ENCODE measurements around the gene GPR161.
A peak's percentile ranks its signal among the peaks of the same experiment; 100 is the strongest.
"Not testable (repeated sequence)": the region's sequence is repeated elsewhere in the genome, so short reads cannot be mapped to it uniquely, and the experiment has no call there.

Gene GPR161, protein sequence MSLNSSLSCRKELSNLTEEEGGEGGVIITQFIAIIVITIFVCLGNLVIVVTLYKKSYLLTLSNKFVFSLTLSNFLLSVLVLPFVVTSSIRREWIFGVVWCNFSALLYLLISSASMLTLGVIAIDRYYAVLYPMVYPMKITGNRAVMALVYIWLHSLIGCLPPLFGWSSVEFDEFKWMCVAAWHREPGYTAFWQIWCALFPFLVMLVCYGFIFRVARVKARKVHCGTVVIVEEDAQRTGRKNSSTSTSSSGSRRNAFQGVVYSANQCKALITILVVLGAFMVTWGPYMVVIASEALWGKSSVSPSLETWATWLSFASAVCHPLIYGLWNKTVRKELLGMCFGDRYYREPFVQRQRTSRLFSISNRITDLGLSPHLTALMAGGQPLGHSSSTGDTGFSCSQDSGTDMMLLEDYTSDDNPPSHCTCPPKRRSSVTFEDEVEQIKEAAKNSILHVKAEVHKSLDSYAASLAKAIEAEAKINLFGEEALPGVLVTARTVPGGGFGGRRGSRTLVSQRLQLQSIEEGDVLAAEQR

DNA sequence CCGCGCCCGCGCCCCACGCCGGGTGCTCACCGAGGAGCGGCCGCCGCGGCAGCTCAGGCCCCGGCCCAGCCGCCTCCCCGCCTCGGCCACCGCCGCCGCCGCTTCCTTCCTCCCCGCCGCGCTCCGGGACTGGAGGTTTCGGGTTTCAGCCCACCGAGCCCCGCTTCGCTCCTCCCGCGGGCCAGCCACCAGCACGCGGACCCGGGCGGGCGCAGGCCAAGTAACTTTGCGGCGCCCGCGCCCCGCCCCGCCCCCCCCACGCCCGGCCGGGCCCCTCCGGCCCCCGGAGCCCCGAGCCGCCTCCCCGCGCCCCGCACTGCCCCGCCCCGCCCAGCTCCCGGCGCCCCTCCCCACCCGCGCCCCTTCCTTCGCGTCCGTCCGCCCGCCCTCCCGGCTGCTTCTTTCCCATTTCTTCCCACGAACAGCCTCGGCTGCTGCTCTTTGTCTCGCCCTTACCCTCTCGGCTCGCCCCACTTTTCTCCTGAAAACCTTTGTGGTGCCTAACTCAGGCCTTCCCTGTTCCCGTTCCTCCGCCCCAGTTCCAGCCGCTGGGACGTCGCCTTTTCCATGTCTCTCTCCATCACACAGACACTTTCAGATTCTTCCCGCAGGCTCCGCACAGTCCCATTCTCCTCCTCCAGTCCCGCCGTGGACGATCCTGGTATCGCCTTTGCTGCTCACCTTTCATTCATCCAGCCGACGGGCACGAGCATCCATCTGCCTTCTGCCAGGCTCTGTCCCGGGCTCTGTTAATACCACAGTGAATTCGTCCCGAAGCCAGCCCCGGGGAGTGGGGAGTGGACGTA, at the start of gene GPR161:
TSS of gene GPR161 (minus strand) at position 222 of the 806 bp plus-strand sequence. CDS start 32,080 bp downstream, outside the sequence.
- H3K27ac Mint-ChIP-seq: peak within 1 kb of the TSS; percentile 97
- no peaks in the 10 kb centered on the region for H3K36me3 Mint-ChIP-seq
- peaks cover 30% of the 10 kb centered on the region for H3K4me1 Mint-ChIP-seq
- H3K9me3 Mint-ChIP-seq: no peaks in the 10 kb centered on the region
- H3K27me3 Mint-ChIP-seq: peaks cover 22% of the 10 kb centered on the region
- peak within 1 kb of the TSS; percentile 93 for H3K4me3 Mint-ChIP-seq

DNA sequence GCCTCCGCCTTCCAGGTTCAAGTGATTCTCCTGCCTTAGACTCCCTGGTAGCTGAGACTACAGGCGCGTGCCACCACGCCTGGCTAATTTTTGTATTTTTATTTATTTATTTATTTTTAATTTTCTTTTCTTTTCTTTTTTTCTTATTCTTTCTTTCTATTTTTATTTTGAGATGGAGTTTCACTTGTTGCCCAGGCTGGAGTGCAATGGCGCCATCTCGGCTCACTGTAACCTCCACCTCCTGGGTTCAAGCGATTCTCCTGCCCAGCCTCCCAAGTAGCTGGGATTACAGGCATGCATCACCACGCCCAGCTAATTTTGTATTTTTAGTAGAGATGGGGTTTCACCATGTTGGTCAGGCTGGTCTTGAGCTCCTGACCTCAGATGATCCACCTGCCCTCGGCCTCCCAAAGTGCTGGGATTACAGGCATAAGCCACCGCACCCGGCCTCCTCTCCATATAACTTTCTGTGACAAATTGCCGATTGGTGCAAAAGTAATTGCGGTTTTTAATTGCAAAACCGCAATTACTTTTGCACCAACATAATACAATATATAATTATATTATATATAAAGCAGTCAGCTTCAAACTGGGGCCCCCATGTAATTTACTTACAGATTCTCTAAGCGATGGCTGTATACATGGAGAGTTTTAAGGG, 44.5 kb upstream of the GPR161 start:
- H3K4me1 Mint-ChIP-seq: peaks cover 21% of the 10 kb centered on the region
- not testable (repeated sequence) for H3K36me3 Mint-ChIP-seq, H3K27ac Mint-ChIP-seq, H3K27me3 Mint-ChIP-seq, H3K9me3 Mint-ChIP-seq
- peak overlapping the region; percentile 49 for H3K4me3 Mint-ChIP-seq

DNA sequence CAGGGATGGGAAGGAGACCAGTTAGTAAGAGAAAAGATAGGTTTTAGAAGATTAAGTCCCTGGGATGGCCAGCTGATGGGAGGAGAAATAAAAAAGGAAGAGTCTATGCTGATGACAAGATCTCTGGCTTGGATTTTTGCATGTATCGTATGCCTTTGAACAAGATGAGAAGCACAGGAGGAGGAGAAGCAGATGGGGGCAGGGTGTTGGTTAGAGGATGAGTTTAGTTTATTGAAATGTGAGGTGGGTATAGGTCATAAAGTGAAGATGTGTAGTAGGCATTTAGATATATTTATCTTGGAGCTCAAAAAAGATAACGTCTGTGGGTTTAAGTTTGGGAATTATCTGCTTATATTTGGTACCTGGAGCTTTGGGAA, 43.4 kb upstream of the GPR161 start:
- Mint-ChIP-seq H3K9me3 (no peaks in the 10 kb centered on the region), H3K36me3 (no peaks in the 10 kb centered on the region), H3K27ac (no peak overlapping the region), H3K27me3 (no peaks in the 10 kb centered on the region), H3K4me3 (no peak overlapping the region), H3K4me1 (peaks cover 21% of the 10 kb centered on the region)

DNA sequence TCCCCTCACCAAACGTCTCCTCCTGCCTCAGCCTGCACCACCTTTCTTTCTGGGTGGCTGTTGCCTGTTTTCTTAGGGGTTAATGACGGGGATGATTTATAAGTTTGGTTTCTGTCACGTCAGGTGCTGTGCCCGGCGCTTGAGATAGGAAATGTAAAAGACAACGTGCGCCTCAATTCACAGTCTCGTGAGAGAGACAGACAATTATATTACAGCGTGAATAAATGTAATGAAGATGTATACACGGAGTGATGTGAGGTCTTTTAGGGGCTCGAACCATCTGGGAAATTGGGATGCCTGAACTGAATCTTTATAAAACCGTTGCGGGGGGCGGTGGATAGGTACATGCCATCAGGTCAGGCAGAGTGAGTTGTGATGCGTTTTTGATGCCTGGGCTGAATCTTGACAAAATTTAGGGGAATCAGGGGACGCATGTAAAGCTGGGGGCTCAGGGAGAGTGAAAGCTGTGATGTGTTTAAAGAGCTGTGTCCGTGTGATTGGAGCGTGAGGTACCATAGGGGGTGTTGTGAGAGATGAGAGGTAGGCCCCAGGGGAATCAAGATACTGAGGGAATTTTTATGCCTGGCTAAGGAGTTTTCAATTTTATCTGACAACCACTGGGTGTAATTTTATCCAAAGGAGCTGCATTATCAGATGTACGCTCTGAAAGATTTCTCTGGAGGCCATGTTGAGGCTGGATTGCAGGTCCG, 42.9 kb upstream of the GPR161 start:
- Mint-ChIP-seq H3K27me3 (no peaks in the 10 kb centered on the region), H3K4me3 (no peak overlapping the region), H3K27ac (no peak overlapping the region), H3K4me1 (peaks cover 21% of the 10 kb centered on the region), H3K36me3 (no peaks in the 10 kb centered on the region), H3K9me3 (no peaks in the 10 kb centered on the region)

DNA sequence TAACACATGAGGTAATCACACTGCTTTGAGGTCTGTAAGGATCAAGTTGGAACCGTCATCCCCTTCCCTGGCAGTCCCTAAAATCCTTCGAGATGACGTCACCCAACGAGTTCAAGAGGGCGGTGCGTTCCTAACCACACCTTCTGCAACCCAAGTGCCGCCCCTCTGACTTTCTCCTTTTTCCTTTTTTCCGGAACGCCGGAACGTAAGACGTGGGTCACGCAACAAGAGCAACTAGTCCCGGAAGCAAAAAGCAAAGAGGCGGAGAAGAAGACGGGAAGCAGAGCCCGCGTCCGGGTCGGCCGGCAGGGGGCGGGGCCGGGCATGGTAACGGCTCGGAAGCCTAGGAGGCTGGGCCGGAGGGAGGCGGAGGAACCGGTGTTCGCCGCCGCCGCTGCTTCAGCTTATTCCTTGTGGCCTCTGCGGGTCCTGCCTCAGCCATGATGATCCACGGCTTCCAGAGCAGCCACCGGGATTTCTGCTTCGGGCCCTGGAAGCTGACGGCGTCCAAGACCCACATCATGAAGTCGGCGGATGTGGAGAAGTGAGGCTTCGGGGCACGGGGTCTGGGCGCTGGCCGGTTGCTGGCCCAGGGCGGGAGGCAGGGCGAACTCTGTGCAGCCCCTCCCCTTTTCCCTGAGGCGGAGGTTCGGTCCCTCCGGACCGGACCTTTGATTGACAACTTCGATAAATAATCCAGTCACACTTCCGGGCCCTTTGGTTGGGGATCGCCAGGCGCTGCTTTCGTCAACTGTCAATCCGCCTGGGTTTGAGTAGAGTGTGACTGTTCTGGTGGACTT, 42.1 kb upstream of the GPR161 start, which contains the start of gene TIPRL:
TSS of gene TIPRL (plus strand) at position 325 of the 800 bp plus-strand sequence. CDS start at position 441, 116 bp downstream.
- H3K4me3 Mint-ChIP-seq: no peak within 1 kb of the TSS
- peaks cover under 1% of the 10 kb centered on the region for H3K27me3 Mint-ChIP-seq
- H3K4me1 Mint-ChIP-seq: peaks cover 17% of the 10 kb centered on the region
- no peaks in the 10 kb centered on the region for H3K9me3 Mint-ChIP-seq
- H3K27ac Mint-ChIP-seq: no peak within 1 kb of the TSS
- H3K36me3 Mint-ChIP-seq: no peaks in the 10 kb centered on the region

DNA sequence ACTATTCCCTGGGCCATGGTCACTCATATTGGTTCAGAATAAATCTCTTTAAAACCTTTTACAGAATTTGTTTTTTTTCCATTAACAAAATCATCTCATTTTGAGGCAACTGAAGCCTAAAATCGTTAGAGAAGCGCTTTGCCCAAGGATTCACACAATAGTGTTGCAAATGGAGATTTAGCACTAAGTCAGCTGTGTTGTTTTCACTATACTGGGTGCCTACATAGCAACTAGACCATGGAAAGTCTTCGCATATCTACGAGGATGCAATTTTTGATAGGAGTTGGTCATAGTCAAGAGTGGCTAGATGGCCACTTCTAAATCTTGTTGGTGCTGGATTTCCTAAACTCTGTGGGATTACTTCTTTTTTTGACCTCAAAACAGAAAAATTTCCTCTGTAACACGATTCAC, 41.5 kb upstream of the GPR161 start:
- H3K27me3 Mint-ChIP-seq: peaks cover 3% of the 10 kb centered on the region
- H3K4me3 Mint-ChIP-seq: no peak overlapping the region
- H3K27ac Mint-ChIP-seq: no peak overlapping the region
- H3K4me1 Mint-ChIP-seq: peaks cover 11% of the 10 kb centered on the region
- no peaks in the 10 kb centered on the region for H3K9me3 Mint-ChIP-seq
- H3K36me3 Mint-ChIP-seq: no peaks in the 10 kb centered on the region

DNA sequence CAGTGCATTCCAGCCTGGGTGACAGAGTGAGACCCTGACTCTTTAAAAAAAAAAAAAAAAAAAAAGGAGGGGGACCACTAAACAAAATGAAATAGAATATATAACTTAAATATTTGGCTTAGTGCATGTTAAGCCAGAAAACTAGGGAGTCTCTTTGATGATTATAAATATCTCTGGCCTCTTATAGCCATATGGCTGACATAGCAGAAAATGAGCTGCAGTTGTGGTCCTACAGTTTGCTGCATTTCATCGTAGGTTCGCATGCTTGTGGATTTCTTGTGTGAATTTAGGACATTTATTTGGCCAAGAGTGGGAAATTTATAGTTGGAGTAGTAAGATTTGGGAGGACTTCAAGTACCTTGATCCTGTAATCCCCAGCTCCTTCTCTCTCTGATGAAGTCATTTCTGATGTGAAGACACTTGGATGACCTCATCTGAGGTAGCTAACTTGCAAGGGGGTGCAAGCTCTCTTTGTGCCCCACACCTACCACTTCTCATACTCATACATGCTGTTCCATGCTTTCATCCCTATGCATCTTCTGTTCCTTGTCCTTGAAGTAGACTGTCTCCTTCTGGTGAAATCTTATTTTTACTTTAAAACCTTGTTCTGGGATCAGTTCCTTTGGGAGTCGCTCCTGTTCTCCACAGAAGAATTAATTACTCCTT, 35.7 kb upstream of the GPR161 start:
- H3K36me3 Mint-ChIP-seq: no peaks in the 10 kb centered on the region

DNA sequence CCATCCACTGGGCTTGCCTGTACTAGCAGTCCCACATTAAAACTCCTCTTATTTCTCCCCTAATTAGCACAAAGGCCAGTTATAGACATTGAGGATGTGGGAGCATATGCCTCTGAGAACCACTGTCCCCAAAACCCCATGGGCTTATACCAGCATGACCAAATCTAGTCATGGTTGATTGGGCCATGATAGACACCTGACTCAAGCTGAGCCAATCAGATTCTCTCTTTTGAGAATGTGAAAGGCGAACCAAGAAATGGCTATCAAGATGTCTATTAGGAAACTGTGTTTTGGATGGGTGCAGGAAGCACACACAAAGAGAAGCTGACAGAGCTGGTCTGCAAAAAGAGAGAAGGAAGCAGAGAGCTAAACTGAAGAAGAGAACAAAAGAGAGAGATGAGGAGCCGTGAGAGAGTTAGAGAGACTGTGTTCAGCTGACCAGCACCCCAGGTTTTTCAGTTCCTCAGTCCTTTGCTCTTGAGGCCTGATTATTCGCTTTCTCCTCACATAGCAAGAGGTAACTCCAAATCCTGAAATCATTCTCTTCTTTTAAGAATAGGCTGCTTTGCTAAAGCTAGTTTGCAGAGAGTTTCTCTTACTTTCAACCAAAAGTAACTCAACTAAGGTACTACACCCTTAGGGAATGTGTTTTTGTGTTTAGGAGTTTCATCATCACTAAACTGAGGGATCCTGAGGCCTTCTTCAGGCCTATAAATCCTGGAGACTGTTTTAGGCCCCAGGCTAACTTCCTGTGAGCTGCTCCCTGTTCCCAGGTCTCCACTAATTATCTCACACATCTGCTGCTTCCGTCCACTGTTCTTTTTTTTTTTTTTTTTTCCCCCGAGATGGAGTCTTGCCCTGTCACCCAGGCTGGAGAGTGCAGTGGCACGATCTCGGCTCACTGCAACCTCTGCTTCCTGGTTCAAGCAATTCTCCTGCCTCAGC, 34.1 kb upstream of the GPR161 start:
- Mint-ChIP-seq H3K9me3 (no peaks in the 10 kb centered on the region), H3K4me1 (no peaks in the 10 kb centered on the region), H3K27ac (no peak overlapping the region), H3K27me3 (peaks cover 6% of the 10 kb centered on the region), H3K36me3 (no peaks in the 10 kb centered on the region), H3K4me3 (no peak overlapping the region)

More for the DNA sequence above, 35.7 kb upstream of the GPR161 start:
- Mint-ChIP-seq H3K9me3 (no peaks in the 10 kb centered on the region), H3K27ac (no peak overlapping the region), H3K4me3 (no peak overlapping the region), H3K27me3 (peaks cover 6% of the 10 kb centered on the region), H3K4me1 (no peaks in the 10 kb centered on the region)

DNA sequence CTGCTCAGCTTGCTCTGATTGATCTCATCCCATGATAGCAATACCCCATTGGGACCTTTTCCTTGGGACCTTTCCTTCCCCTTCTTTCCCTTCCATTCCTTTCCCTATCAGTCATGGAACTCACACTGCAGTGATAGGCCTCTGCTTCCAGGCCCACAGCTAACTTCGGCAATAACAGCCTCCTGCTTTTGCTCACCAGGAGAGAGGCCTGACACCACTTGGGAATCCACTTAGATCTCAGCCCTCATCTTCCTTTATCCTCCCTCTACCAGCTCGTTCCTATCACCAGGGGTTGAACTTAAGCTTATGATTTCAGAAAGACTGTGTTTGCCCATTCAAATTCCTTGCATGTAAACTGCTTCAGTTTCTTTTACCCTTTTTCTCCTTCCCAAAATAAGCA, 31.1 kb upstream of the GPR161 start:
- Mint-ChIP-seq H3K4me3 (no peak overlapping the region), H3K27me3 (peaks cover 13% of the 10 kb centered on the region), H3K9me3 (no peaks in the 10 kb centered on the region), H3K4me1 (no peaks in the 10 kb centered on the region), H3K27ac (no peak overlapping the region), H3K36me3 (no peaks in the 10 kb centered on the region)

DNA sequence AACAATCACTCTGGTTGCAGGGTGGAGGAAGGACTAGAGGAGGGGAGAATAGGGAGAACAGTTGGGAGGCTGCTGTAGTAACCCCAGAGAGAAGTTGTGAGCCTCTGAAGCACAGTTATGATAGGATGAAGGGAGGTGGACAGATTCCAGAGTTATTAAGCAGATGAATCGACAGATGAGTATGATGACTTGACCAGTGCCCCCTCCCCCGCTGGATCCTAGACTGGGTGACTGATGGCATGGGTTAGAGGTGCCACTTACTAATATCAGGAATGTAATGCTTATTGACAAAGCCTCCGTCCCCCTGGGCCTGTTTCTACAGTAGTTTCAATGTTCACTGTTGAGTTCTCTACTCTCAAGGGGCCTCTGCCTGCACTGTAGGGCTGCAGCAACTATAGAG, 28.0 kb upstream of the GPR161 start:
- H3K27me3 Mint-ChIP-seq: peaks cover 22% of the 10 kb centered on the region
- H3K4me1 Mint-ChIP-seq: no peaks in the 10 kb centered on the region
- H3K9me3 Mint-ChIP-seq: peaks cover 14% of the 10 kb centered on the region
- H3K27ac Mint-ChIP-seq: no peak overlapping the region
- H3K4me3 Mint-ChIP-seq: no peak overlapping the region
- peaks cover 7% of the 10 kb centered on the region for H3K36me3 Mint-ChIP-seq

DNA sequence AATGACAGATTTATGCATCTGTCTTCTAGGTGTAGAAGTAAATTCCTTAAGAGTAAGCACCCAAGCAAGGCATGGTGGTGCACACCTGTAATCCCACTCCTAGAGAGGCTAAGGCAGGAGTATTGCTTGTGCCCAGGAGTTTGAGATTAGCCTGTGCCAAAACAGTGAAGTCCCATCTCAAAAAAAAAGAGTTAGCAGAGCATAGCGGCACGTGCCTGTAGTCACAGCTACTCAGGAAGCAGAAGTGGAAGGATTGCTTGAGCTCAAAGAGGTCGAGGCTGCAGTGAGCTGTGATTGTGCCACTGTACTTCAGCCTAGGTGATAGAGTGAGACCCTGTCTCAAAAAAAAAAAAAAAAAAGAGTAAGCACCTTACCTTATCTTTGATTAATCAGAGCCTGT, 26.9 kb upstream of the GPR161 start:
- Mint-ChIP-seq H3K4me3 (no peak overlapping the region), H3K36me3 (peaks cover 10% of the 10 kb centered on the region), H3K9me3 (peaks cover 21% of the 10 kb centered on the region), H3K27ac (no peak overlapping the region), H3K27me3 (peaks cover 25% of the 10 kb centered on the region), H3K4me1 (no peaks in the 10 kb centered on the region)

DNA sequence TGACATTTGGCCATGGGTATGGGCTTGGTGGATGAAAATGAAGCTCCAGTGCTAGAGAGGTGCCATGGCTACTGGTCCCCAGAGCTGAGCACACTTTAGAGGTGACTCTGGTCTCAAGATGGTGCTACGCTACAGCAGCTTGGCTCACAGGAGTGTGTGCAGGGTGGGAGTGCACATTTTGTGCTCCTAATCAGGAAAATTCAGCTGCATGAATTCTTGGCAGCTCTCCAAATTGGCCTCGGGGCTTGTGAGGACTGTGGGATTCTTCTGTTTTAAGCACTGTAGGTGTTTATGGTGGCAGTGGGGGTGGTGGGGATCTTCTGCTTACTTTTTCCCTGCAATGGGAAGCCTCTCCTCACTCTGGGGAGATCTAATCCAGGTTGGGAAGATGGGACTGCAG, 24.7 kb upstream of the GPR161 start:
- Mint-ChIP-seq H3K9me3 (peaks cover 32% of the 10 kb centered on the region), H3K4me1 (no peaks in the 10 kb centered on the region), H3K27me3 (peaks cover 33% of the 10 kb centered on the region), H3K4me3 (no peak overlapping the region), H3K36me3 (peaks cover 17% of the 10 kb centered on the region), H3K27ac (no peak overlapping the region)

DNA sequence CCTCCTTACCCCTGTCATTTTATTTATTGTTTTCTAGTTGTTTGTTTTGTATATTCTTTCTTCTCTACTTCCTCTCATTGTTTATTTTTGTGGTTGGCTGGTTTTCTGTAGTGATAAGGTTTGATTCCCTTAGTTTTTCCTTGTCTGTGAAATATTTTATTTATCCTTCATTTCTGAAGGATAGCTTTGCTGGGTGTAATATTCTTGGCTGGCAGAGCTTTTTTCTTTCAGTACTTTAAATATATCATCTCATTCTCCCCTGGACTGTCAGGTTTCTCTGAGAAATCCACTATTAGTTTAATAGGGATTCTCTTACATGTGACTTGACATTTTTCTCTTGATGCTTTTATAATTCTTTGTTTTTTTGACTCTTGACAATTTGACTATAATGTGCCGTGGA, 23.2 kb upstream of the GPR161 start:
- Mint-ChIP-seq H3K9me3 (peaks cover 32% of the 10 kb centered on the region), H3K36me3 (peaks cover 17% of the 10 kb centered on the region), H3K27ac (no peak overlapping the region), H3K4me3 (no peak overlapping the region), H3K27me3 (peaks cover 26% of the 10 kb centered on the region), H3K4me1 (no peaks in the 10 kb centered on the region)
